ENCODE data around the gene KIF21A.

DNA sequence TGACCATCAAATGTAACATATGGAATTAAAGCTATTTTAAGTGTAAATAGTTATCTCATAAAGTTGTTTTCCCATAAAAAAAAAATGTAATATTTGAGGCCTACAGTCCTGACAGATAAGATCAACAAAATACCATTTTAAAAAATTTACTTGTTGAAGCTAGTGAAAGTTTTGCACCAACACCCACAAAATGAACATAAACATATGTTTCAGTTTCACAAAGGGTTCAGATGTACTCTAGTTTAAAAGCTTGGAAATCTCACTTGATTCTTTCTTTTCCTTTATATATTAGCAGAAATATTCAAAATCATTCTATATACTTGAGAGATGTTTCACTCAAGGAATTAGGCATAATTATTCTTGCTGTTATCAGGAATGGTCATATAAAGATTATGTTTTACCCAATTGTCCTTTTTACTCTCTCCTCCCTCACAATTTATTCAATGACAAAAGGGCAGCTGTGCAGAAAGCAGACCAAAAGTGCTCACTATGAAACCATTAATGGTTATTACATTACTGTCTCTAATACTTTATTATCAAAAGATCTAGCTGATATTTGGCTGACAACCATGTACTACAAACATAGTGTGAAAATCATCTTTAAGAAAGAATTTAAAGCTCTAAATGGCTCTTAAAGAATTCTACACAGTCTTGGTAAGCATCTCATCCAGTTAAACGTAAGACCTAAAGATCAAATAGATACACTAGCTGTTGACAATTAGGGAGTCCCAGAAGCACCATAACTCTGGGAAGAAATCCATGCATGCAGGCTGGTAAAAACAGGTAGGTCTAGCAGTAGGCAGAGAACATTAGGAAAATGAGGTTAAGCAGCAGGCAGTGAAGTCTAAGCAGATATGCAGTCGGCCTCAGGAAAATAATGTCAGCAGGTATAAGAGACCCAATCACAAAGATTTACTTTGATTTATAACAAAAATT is 28.8 kb downstream of the KIF21A start:
- TF ChIP-seq POLR2A (IDR thresholded peaks at IDR 0.05; ENCODE audit: low read length) (no peak), GATA1 (IDR thresholded peaks at IDR 0.05; ENCODE audit: low read depth, low read length) (no peak)
